GM19468 (cell line): Measurements from ENCODE around the gene WNT3A.

Experiments
- ATAC-seq: cut with Tn5 transposase; IDR thresholded peaks from one replicate; pipeline ENCODE4 v1.9.1; 2021; ENCODE audit warnings: mild to moderate bottlenecking, moderate library complexity, moderate number of reproducible peaks; ENCODE audit not compliant: unreplicated experiment; ENCODE audit errors: extremely low read depth

Gene WNT3A

DNA sequence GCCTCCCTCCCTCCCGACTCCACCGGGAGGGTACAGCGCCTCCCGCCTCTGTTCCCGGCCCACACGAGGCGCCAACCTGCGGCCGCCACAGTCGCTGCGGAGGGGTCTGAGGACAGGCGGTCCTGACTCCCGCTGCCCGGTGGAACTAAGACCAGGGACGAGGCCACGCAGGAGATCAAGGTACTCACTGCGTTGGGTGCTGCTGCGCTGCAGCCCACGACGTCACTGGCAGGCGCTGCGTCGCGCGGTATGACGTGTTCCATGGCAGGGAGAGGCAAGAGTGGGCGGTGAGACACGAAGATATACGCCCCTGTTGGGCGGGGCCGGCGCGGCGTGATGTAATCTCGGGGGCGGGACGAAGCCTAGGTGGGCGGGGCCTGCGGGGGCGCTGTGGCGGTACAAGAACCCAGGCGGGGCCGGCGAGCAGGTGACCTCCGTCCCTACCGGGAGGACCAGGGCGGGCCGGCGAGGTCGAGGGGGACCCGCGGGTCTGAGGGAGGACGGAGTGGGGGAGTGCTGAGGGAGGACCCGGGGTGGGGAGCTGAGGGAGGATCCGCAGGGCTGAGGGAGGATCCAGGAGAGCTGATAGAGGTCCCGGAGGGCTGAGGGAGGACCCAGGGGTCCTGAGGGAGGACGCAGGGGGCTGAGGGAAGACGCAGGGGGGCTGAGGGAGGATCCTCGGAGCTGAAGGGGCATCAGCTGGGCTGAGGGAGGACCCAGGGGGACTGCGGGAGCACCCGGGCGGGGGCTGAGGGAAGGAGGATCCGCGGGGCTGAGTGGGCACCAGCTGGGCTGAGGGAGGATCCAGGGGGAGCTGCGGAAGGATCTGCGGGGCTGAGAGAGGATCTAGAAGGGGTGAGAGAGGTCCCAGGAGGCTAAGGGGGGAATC is 102.5 kb downstream of the WNT3A start, which contains the start of gene MRPL55:
MRPL55 (minus strand) TSS at position 227 of the 889 bp plus-strand sequence. CDS start 1,039 bp downstream, outside the sequence.
- peak; percentile 63 for ATAC-seq

DNA sequence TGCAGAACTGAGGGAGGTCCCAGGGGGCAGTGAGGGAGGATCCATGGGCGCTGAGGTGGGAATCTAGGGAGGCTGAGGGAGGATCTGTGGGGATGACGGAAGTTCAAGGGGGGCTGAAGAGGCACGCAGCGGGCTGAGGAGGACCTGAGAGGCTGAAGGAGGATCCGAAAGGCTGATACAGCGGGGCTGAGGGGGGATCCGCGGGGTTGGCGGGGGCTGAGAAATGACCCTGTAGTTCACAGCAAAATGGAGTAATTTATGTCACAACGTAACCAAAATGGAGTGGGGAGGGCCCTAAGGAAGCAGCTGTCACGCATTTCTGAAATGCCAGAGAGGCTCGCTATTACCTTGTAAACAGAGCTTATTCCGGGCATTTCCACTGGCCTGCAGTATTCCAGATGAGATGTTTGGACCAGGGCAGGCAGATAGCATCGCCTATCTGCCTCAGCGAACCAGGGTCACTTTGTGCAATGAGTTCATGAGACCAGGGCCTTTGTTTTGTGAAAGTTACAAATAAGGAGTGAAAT is 103.2 kb downstream of the WNT3A start:
- no peak for ATAC-seq

DNA sequence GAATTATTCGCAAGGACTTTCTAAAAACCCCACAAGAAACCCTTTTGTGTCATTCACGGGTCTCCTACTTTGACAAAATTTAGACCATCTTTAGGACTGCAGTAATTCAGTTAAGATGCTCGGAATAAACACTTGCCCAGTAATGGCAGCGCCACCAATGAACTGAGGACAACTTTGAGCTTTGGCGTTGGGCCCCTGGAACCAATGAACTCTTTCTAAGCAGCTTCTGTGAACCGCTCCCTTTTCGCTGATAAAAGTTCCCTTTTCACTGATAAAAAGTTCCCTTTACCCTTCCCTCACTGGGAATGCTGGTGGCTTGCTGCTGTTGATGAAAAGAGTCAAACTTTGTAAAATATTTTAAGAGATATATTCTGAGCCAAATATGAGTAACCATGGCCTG is 103.8 kb downstream of the WNT3A start:
- no peak for ATAC-seq
